Stomach (tissue), 4 donors: ENCODE data around the gene PRR12.

Experiments used
- CTCF ChIP-seq, 7 experiments: fragments of 450-650 bp in 4 of 7; fragments of 200-600 bp in 3 of 7; sonication (generic) in 3 of 7; IDR thresholded peaks; one replicate each; pipeline ENCODE4 v1.5.1; 2016 to 2019; ENCODE audit warnings: antibody characterized with exemption in 7 of 7, control low read depth in 2 of 7, mild to moderate bottlenecking in 1 of 7
- POLR2A ChIP-seq, 4 donors: fragments of 450-650 bp; IDR thresholded peaks; one replicate each; pipeline ENCODE4 v1.6.1; 2016; ENCODE audit warnings: antibody characterized with exemption in 4 of 4, control low read depth in 2 of 4, mild to moderate bottlenecking in 1 of 4, moderate library complexity in 1 of 4

GRCh38 chr19:49595819-49596404, 4.9 kb downstream of the PRR12 start:
- TF ChIP-seq CTCF (IDR thresholded peaks at IDR 0.05) (no peak), POLR2A (IDR thresholded peaks at IDR 0.05) (no peak)
